ENCODE measurements around the gene CTDSPL.

The CTDSPL gene

GRCh38 chr3:38002940-38003339 lies 141.3 kb downstream of the CTDSPL start:
- no peak for DNase-seq (ENCODE audit: low read depth)

GRCh38 chr3:38003371-38003816 lies 141.7 kb downstream of the CTDSPL start:
- DNase-seq (ENCODE audit: low read depth): peak; percentile 30

GRCh38 chr3:38003817-38004414 lies 142.2 kb downstream of the CTDSPL start:
- no peak for DNase-seq (ENCODE audit: low read depth)

DNA sequence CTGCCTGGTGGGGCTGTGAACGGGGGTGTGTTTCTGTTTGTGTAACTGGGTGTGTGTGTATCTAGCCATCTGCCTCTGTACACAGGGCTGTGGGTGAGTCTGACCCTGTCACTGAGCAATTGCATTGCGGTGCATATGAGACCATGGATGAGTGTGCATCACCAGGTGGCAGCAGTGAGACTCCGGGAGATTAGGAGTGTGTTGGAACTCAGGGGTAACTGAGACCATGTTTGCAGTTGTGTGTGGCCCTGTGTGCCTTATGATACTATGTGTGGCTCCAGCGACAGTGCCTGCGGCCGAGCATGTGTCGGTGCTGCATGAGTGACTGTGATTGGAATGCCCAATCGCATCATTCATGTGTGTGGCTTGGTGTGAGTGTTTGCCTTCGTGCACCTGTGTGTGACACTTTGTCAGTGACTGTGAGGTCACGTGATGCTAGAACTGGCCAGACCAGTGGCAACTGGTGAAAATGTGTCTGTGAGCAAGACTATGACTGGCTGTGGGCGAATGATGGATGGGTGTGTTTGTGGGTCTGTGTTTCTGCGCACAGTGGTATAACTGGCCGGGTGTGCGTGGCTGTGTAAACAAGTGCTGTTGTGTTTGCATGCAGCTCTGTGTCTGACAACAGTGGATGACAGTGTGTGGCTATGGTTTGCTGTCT lies 142.9 kb downstream of the CTDSPL start:
- no peak for DNase-seq (ENCODE audit: low read depth)

DNA sequence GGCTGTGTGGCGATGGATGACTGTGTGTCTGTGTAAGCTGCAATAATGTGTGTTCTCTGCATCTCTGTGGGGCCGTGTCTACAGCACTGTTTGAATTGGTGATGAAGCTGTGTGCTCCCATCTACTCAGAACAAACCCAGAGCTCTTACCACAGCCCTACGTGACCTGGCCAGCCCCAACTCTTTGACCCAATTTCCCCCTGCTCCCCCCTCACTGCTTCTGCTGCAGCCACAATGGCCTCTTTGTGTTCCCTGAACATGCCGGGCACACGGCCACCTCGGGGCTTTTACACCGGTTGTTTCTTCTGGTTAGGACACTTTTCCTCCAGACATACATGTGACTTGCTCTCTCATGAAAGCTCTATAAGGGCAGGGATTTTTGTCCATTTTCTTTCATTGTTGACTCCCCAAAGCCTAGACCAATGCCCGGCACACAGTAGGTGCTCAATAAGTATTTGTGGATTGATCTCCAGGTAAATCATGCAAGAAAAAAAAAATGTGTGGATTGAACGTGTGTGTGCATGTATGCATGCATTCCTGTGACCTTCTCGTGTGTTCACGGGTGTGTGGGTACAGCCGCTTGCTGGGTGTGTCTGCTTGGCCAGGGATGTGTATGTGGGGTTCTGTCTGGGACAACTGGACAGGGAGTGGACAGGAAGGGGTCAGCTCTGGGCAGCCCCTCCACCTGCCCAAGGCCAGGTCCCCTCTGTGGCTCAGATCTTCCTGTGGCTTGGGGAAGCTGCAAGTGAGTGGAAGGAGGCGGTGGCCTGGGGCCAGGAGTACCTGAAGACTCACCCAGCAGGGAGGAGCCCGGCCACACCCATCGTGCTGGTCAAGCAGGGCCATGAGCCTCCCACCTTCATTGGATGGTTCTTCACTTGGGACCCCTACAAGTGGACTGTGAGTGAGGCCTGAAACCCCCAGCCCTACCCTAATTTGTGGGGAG lies 143.7 kb downstream of the CTDSPL start:
- DNase-seq (ENCODE audit: low read depth): no peak

DNA sequence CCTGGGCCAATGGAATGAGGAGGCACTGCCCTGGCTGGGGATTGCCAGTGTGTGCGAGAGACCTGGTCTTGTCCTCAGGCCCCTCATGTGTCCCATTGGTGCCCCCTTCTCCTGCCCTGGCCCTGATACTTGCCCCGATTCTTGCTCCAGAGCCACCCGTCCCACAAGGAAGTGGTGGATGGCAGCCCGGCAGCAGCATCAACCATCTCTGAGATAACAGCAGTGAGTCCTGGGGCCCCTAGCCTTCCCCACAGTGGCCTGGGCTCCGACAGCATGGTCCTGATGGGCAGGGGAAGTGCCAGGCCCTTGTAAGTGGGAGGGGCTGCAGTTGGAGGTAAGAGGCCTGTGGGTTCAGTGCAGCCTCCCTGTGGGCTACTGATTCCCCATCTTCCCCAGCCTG lies 144.4 kb downstream of the CTDSPL start:
- no peak for DNase-seq (ENCODE audit: low read depth)

- DNase-seq (ENCODE audit: low read depth): no peak
Observed at GRCh38 chr3:38006445-38006995, 144.8 kb downstream of the CTDSPL start.

- DNase-seq (ENCODE audit: low read depth): no peak
Observed at GRCh38 chr3:38007754-38008090, 146.0 kb downstream of the CTDSPL start.

DNA sequence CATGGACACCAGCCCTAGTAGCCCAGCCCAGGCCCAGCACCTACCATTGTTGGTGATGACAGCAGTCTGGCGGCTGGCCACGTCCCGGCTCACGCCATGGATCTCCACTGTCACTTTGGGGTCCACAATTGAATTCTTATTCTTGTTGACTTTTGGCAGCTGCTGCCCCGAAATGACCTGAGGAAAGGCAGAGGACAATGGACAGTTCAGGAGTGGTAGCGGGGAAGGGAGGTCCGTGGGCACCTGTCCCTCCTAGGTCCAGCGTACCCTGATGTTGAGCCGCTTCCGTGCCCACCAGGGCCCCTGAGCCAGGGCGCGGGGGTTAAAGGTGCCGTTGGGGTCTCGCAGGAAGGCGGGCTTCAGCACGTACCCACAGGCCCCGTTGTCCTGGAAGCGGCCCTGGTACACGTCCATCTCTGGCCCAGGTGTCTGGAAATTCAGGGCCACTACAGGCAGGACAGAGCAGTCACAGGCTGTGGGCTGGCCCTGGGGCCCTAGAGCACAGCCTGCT lies 146.6 kb downstream of the CTDSPL start:
- no peak for DNase-seq (ENCODE audit: low read depth)

DNA sequence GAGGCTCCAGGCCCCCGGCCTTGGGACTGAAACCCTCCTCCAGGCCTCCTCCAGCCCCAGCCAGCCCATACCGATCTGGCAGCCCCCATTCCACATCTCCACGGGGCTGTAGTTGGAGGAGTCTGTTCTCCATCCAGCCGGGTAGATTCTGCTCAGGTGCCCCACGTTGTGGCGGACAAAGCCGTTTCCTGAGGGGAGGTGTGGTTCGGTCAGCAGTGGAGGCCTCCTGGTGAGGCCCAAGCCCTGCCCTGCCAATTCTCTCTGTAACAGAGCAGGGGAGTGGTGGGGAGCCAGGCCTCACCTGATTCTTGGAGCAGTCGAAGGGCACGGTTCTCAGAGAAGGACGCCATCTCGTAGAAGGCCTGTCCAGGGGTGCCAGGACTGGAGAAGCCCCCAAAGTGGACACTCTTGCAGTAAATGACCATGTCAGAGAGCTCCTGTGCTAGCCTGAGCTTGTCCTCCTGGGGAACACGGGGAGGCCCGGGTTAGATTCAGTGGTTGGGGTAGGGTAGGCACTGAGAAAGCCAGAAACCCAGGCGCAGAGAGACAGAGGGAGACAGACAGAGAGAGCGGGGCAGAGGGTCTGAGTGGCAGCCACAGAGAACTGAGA lies 147.4 kb downstream of the CTDSPL start:
- DNase-seq (ENCODE audit: low read depth): no peak

- no peak for DNase-seq (ENCODE audit: low read depth)
Observed at GRCh38 chr3:38009807-38010591, 148.3 kb downstream of the CTDSPL start.

- no peak for DNase-seq (ENCODE audit: low read depth)
Observed at GRCh38 chr3:38011111-38011510, 149.4 kb downstream of the CTDSPL start.

GRCh38 chr3:38015485-38015884 lies 153.8 kb downstream of the CTDSPL start:
- no peak for DNase-seq (ENCODE audit: low read depth)

DNA sequence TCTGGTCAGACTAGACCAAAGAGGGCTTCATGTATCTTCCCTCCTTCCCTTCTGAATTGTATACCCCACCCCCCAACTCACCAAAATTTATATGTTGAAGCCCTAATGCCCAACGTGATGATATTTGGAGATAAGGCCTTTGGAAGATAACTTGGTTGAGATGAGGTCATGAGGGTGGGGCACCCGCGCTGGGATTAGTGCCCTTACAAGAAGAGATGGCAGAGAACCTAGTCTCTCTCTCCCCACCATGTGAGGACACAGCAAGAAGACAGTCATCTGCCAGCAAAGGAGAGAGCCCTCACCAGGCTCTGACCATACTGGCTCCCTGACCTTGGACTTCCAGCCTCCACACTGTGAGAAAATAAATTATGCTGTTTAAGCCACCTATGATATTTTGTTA lies 154.3 kb downstream of the CTDSPL start:
- no peak for DNase-seq (ENCODE audit: low read depth)

DNA sequence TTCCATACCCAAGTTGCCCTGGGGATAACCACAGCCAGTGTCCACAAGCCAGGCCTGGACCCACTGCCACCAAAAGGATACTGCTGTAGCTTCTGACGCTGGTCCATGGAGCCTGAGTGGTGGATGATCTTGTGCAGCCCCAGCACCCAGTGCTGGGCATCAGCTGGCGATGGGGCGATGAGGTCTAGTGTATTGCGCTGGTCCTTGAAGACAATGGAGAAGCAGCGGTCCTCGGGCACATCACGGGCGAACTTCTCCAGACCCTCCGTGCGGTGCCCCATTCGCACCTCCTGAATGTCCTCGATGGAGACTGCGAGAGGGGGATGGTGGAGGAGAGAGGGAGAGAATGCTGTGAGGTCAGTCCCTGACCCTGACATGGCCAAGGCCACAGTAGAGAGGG lies 154.7 kb downstream of the CTDSPL start:
- DNase-seq (ENCODE audit: low read depth): no peak

DNA sequence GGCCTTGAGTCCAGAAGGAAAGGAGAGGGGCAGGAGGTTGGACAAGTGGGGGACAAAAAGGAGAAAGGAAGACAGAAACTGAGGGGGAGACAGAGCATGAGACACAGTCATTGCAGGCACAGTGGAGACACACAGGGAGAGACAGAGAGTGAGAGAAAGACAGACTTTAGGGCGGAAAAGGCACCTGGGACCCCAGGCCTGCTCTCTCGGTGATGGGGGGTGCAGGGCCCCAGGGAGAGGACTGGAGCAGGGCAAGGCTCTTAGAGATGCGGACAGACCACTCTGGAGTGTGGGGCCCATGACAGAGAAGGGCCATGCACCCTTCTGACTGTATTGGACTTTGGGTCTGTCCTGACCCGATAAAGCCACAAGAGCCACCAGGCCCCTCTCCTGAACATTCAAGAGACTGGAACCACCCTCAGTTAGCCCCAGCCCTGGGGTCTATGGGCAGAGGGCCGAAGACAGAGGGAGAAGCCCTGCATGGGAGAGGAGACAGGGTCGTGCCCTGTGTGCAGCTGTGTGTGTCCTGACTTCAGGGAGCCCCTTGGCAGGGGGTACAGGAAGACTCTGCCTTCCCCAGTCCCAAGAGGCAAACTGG lies 155.3 kb downstream of the CTDSPL start:
- no peak for DNase-seq (ENCODE audit: low read depth)

DNA sequence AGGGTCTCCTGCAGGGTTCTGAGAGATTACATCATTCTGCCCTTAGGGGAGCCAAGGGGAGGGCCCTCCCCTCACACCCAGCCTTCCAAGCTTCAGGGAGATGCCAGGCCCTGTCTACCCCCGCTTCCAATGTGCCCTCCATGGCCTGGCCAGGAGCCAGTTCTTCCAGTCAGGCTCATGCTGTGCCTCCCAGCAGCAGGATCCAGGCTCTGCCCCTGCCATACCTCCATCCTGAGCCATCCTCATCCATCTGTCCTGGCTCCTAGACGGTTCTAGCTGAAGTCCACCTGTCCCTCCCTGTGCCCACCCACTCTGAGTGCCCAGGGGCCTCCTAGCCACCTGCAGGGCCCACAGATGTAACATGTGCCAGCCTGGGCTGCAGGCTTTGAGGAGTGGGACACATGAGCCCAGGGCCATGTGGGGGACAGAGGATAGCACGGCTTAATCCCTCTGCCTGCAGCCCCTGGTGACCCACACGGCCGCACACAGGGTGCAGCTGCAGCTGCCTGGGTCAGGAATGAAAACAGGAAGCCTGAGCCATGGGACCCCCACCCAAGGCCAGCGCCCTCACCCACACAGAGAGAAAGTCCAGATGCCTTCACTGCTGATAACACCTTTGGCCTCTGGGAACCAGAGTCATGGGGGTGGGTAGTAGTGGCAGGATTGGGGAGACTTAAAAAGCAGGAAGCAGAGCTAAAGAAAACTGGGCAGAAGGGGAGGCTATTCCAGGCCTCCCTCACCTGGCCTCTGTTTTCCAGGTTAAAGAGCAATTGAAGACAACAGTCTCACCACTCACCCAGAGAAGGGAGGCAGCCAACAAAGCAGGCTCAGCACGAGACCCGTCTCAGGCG lies 156.0 kb downstream of the CTDSPL start:
- DNase-seq (ENCODE audit: low read depth): no peak

DNA sequence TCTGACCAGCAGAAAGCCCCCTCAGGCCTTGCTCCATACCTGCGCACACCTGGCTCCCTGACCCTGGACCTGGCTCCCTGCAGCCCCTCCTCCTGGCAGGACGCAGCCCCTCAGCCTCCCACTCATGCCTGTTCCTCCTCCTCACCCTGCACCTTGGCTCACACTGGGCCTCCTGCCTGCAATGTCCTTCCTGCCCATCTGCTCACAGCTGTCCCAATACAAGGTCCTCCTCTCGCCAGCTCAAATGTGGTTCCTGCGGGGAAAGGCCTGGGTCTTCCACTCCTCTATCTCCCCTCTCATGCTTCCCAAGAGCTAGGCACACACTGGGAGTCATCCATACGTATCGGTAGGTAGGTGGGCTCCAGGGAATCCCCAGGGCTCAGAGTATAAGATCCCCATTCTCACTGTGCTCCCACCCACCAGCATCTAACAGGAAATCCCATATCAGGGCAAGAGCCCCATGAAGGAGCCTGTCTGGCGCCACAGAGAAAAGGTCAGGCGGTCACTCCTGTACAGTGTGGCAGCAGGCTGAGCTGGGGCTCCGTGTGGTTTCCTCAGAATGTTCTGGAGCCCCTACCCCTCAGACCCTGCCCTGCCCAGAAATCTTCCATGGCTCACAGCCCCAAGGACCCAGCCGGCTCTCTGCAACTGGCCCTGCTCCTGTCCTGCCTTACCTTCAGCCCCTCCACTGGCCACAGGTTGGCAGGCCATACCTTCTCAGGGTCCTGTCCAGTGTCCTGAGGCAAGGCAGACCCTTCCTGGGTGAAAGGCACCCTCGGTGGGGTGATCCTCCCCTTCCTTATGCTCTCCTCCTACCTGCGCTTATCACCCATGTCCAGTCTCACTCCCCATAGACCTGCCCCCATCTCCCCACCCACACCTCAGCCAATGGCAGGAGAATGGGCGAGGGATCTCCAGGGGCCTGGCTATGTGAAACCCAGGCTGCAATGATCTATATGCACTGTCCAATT lies 156.9 kb downstream of the CTDSPL start:
- no peak for DNase-seq (ENCODE audit: low read depth)
